HG02973 (cell line): ENCODE measurements around the gene HOTAIR.

ENCODE experiments used
- ATAC-seq: cut with Tn5 transposase; IDR thresholded peaks from one replicate; pipeline ENCODE4 v1.9.1; 2021; ENCODE audit warnings: moderate library complexity; ENCODE audit not compliant: unreplicated experiment

The HOTAIR gene

GRCh38 chr12:53949631-53950436 lies 24.9 kb downstream of the HOTAIR start:
- ATAC-seq: no peak

DNA sequence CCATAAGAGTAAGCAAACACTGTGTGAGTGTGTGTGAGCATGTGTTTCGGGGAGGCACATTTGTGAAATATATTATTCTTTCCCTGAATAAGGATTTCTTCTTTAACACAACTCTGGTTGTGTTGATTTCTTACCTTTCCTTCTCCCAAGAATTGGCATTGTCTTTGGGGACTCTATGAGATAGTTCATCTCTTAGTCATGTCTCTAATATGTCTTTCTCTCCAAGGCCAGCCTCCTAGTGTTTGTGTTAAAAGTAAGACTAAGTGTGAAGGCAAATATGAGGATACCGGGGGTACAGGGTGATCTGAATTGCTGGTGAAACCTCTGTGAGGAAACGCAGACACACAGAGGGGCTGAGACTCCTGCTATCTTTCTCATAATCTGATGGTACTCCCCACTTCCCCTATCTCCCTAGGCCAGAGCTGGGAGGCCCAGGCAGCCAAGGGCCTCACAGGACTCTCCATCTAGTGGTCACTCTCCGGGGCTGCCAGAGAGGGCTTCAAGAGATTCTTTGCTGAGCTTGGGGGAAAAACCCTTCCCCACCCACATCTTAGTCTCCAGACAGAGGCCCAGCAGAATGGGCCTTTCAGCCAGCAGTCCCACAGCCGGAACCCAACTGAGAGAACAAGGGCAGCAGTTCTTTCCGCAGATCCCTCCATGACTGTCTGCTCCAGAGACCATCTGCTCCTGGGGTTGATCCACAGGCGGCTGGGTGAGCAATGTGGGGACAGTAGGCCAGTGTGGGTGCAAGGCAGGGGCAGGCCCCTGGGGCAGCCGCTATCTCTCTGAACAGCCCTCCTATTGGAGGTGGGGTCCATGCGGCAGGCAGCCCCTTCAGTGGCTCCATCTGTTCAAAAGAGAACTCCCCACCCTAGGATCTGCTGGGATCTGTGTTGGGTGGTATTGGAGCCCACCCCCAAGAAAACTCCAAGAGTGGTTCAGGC lies 25.8 kb downstream of the HOTAIR start:
- ATAC-seq: no peak

GRCh38 chr12:53947743-53948142 lies 27.0 kb downstream of the HOTAIR start:
- no peak for ATAC-seq

GRCh38 chr12:53944907-53945847 lies 29.6 kb downstream of the HOTAIR start:
- no peak for ATAC-seq

DNA sequence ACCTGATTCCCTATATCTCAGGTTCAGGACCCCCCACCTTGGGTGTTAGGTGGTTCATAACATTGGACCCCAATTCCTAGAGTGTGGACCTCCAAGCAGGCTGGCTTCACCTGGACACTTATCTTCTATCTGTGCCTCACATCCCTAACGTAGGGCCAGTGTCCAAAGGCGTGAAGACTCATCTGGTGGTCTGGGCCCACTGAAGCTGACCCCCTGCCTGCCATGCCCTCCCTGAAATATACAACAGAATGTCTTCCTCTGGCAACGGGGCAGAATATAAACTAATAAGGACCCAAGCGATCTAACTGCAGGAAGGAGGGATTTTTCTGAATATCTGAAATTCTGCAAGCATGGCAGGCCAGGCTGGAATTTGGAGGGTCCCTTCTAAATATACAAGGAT lies 30.5 kb downstream of the HOTAIR start:
- no peak for ATAC-seq

- ATAC-seq: no peak
Observed at GRCh38 chr12:53942467-53942997, 32.2 kb downstream of the HOTAIR start.

DNA sequence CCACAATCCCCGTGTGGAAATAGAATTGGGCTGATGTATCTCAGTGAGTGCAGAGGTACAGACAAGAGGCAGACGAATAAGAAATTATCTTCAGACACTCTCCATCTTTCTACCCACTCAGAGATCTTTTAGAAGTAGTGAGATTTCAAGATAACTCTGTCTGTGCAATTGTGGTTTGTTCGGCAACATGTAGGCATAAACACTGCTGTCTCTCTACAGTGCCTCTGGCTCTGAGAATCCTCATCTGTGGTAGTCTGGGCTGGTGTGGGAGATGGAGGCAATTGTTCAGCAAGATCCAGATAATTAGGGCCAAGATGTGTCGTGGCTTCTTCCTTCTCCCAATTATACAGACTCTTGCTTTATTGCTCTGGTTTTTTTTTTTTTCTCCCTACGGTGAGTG lies 33.0 kb downstream of the HOTAIR start:
- no peak for ATAC-seq

DNA sequence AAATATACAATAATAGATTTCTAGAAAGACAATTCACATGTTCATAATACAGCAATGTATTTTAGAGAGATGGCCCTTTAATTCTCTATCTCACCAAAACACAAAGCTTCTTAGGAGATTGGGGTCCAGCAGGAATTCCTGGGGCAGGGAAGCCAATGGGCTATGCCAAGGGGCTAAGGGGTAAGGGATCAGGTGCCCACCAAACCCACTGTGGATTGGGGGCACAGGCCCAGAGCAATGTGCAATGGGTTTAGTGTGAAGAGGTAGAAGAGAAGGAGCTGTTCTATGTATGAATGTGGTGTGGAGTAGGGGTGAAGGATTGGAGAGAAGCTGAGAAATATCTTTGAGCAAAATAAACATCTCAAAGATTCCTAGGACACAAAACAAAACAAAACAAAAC lies 33.6 kb downstream of the HOTAIR start:
- ATAC-seq: no peak

GRCh38 chr12:53940443-53941014 lies 34.2 kb downstream of the HOTAIR start:
- no peak for ATAC-seq

- no peak for ATAC-seq
Observed at GRCh38 chr12:53939141-53940108, 35.3 kb downstream of the HOTAIR start.

- no peak for ATAC-seq
Observed at GRCh38 chr12:53938326-53939140, 36.2 kb downstream of the HOTAIR start, which contains the start of gene HOXC13. Gene HOXC13 (plus strand): TSS chr12:53938831. CDS start chr12:53938907, 76 bp downstream.

DNA sequence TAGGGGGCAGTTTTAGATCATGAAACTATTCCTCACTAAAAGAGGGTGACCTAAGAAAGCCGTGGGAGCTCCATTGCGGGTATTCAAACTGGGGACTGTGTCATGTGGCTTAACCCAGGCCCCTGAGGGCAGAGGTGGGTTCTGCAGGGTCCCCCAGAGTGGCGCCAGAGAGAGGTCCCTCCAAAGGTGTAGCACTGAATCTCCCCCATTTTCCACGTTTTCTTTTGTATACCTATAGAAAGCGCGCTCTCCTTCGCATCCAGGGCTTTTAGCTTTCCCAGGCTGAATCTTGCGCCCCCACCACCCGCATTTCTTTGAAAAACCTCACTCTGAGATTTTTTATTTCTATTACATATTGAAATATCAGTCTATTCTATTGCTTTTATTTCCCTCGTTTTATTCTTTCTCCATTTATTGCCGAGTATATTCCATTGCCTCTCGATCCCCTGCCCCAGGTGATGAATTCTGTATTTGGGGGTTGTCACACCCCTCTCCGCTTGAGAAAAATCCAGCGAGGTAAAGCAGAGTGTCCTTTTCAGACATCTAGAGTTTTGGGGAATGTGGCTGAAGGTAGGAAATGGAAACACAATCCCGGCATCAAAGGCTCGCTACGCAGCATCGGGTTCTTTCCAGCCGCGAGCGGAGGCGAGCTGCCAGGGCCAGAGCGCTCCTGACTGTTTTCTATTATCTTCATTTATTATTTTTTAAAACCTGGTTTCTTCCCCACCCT lies 37.0 kb downstream of the HOTAIR start:
- no peak for ATAC-seq

- no peak for ATAC-seq
Observed at GRCh38 chr12:53937099-53937498, 37.7 kb downstream of the HOTAIR start.

DNA sequence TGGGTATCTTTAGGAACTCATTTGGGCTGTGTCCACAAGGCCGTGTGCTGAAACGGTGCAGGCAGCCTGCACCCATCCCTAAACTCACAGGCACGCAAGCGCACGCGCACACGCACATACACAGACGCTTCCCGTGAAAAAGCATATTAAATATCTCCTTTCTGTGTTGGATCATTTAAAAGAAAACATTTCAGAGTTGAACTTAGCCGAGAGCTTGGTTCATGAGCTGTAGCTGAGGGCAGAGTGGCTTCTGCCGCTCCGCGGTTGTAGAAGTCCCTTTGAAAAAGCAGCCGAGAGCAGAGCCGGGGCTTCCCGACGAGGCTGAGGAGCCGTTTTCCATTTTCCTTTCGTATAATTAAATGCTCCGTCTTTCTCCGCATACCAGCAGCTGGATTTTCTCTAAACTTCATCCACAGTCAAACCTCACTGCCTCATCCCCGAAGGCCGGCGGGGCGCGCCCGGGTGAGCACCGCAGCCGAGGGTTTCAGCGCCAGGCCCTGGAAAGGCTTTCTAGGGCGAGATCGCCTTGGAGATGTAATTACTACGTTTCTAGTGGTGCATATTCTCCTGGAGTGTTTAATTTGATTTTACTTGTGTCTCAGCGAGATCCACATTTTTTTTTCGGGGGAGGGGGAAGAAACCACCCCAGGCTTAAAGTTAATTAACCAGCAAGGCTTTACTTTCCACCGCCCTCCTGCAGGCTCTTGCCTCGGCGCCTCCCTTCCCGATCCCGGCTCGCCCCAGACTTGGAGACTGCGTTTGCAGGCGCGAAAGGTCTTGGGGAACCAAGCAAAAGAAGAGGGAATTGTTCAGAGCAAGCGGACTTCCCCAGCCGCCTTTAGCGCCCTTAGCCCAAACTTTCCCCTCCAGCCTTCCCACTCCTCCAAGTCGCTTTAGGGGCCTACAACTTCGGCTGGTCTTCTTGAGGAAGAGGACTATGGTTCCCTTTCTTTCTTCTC lies 39.1 kb downstream of the HOTAIR start:
- no peak for ATAC-seq

DNA sequence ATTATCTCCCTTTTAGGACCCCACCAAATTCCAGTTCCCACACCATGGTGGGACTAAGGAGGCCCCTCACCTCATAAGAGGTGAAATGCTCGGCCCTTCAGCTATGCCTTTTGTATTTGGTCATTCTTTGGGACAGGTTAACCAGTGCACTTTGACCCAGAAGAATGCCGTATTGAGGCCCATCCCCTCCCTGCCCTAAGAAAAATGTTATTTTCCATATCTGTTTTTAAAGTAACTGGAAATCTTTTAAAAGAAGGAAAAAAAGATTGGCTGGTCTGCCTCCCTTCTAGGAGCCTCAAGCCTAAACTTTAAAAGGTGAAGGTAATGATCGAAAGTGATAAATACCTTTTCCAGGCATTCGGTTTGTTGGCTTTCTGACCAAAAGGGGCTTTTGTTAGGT lies 41.8 kb downstream of the HOTAIR start:
- ATAC-seq: no peak

- no peak for ATAC-seq
Observed at GRCh38 chr12:53931844-53932581, 42.7 kb downstream of the HOTAIR start.
